Gastroesophageal sphincter (tissue), 4 donors: Measurements from ENCODE around the gene VSTM2B. TPM values are rescaled to one million over a fixed set of nuclear protein-coding genes. Genes with fewer than 3 reads are reported as not detected.

Experiments
- ATAC-seq: fragments of 150-250 bp; one replicate; pipeline ENCODE4 v1.9.1; 2016; ENCODE audit warnings: mild to moderate bottlenecking, moderate library complexity
- H3K27ac ChIP-seq, 4 donors: fragments of 200-600 bp; sonication (generic) in 3 of 4; 1 replicate in 3 of 4; 2 replicates in 1 of 4; pipeline ENCODE4 v1.5.1; 2016 to 2019
- H3K27me3 ChIP-seq: fragments of 200-600 bp; sonication (generic); one replicate; pipeline ENCODE4 v1.5.1; 2019
- H3K36me3 ChIP-seq, 2 donors: fragments of 200-600 bp; sonication (generic); one replicate each; pipeline ENCODE4 v1.5.1; 2019; ENCODE audit warnings: control low read depth in 1 of 2
- H3K4me1 ChIP-seq, 3 donors: fragments of 200-600 bp; sonication (generic); 1 replicate in 2 of 3; 2 replicates in 1 of 3; pipeline ENCODE4 v1.5.1; 2016 to 2019; ENCODE audit warnings: control low read depth in 2 of 3
- H3K4me3 ChIP-seq, 2 donors: fragments of 200-600 bp; sonication (generic); one replicate each; pipeline ENCODE4 v1.5.1; 2019; ENCODE audit warnings: mild to moderate bottlenecking in 1 of 2, moderate library complexity in 1 of 2
- H3K9me3 ChIP-seq, 3 donors: fragments of 200-600 bp; sonication (generic); one replicate each; pipeline ENCODE4 v1.5.1; 2017 to 2019; ENCODE audit warnings: control low read depth in 2 of 3
- CTCF ChIP-seq, 4 experiments: fragments of 200-600 bp in 2 of 4; fragments of 450-650 bp in 2 of 4; sonication (generic) in 1 of 4; IDR thresholded peaks; one replicate each; pipeline ENCODE4 v1.5.1; 2017 to 2019; ENCODE audit warnings: antibody characterized with exemption in 4 of 4, mild to moderate bottlenecking in 2 of 4, moderate library complexity in 2 of 4
- EP300 ChIP-seq: sonication (generic); formaldehyde crosslinking; IDR thresholded peaks from one replicate; pipeline ENCODE4 v1.6.1; 2017; ENCODE audit warnings: antibody characterized with exemption, mild to moderate bottlenecking
- POLR2A ChIP-seq, 2 donors: fragments of 450-650 bp; IDR thresholded peaks; one replicate each; pipeline ENCODE4 v1.6.1; 2017; ENCODE audit warnings: antibody characterized with exemption in 2 of 2, mild to moderate bottlenecking in 2 of 2, moderate library complexity in 1 of 2
- POLR2AphosphoS5 ChIP-seq: sonication (generic); formaldehyde crosslinking; IDR thresholded peaks from one replicate; pipeline ENCODE4 v1.6.1; 2017; ENCODE audit warnings: antibody characterized with exemption
- WGBS, 2 donors: methylation state at CpG; one replicate each; pipeline ENCODE4 v1.1.5; 2018; ENCODE audit warnings: low coverage in 1 of 2; 5-methylcytosine and 5-hydroxymethylcytosine counted together
- total RNA-seq, 4 donors: library from RNA; depleted of rRNA; stranded (reverse); fragments of >200 nt; gene quantifications; one replicate each; pipeline ENCODE4 v1.1.0, GENCODE V29; 2016

VSTM2B gene
- total RNA-seq, 4 donors from 2014 or later: 0.40 TPM; not detected in 3

GRCh38 chr19:29502581-29502850 lies 23.3 kb upstream of the VSTM2B start:
- 79 to 82% methylated on average over 3 of the region's 3 CpGs for WGBS, 2 donors
- no peak overlapping the region for H3K4me3 ChIP-seq
- H3K4me1 ChIP-seq: no peaks in the 10 kb centered on the region
- H3K36me3 ChIP-seq: no peaks in the 10 kb centered on the region
- TF ChIP-seq POLR2AphosphoS5 (no peak), CTCF (IDR thresholded peaks at IDR 0.05) (no peak), POLR2A (IDR thresholded peaks at IDR 0.05) (no peak), EP300 (no peak)
- no peaks in the 10 kb centered on the region for H3K9me3 ChIP-seq
- ATAC-seq: no peak
- no peak overlapping the region for H3K27ac ChIP-seq
- peaks cover 24% of the 10 kb centered on the region for H3K27me3 ChIP-seq

GRCh38 chr19:29503140-29503758 lies 22.5 kb upstream of the VSTM2B start:
- 61 to 66% methylated on average over 4 to 8 of the region's 12 CpGs for WGBS, 2 donors
- no peak for TF ChIP-seq CTCF (IDR thresholded peaks at IDR 0.05)
- TF ChIP-seq POLR2AphosphoS5: no peak
- no peak for TF ChIP-seq EP300
- no peak for TF ChIP-seq POLR2A (IDR thresholded peaks at IDR 0.05)
- Histone ChIP-seq H3K27me3 (peaks cover 31% of the 10 kb centered on the region), H3K27ac (no peak overlapping the region), H3K4me3 (no peak overlapping the region), H3K36me3 (no peaks in the 10 kb centered on the region), H3K9me3 (no peaks in the 10 kb centered on the region), H3K4me1 (no peaks in the 10 kb centered on the region)
- no peak for ATAC-seq

- Histone ChIP-seq H3K4me3 (no peak overlapping the region), H3K27ac (no peak overlapping the region), H3K36me3 (no peaks in the 10 kb centered on the region), H3K9me3 (no peaks in the 10 kb centered on the region), H3K4me1 (no peaks in the 10 kb centered on the region), H3K27me3 (peaks cover 36% of the 10 kb centered on the region)
- no peak for ATAC-seq
- TF ChIP-seq POLR2A (IDR thresholded peaks at IDR 0.05) (no peak), POLR2AphosphoS5 (no peak), EP300 (no peak), CTCF (IDR thresholded peaks at IDR 0.05) (no peak)
- 75% methylated on average over 4 of the region's 10 CpGs; no CpG with 5 or more reads in 1 of the 2 donors for WGBS, 2 donors
These were observed 22.0 kb upstream of the VSTM2B start for GRCh38 chr19:29503785-29504184.

GRCh38 chr19:29504454-29504853 lies 21.3 kb upstream of the VSTM2B start:
- no peak overlapping the region for H3K27ac ChIP-seq
- peaks cover 43% of the 10 kb centered on the region for H3K27me3 ChIP-seq
- 100% methylated on average over 2 of the region's 8 CpGs; no CpG with 5 or more reads in 1 of the 2 donors for WGBS, 2 donors
- H3K9me3 ChIP-seq: no peaks in the 10 kb centered on the region
- no peaks in the 10 kb centered on the region for H3K4me1 ChIP-seq
- no peak overlapping the region for H3K4me3 ChIP-seq
- H3K36me3 ChIP-seq: no peaks in the 10 kb centered on the region
- no peak for ATAC-seq
- no peak for TF ChIP-seq EP300
- TF ChIP-seq CTCF (IDR thresholded peaks at IDR 0.05): no peak
- TF ChIP-seq POLR2AphosphoS5: no peak
- TF ChIP-seq POLR2A (IDR thresholded peaks at IDR 0.05): no peak

GRCh38 chr19:29505097-29505824 lies 20.5 kb upstream of the VSTM2B start:
- Histone ChIP-seq H3K4me1 (no peaks in the 10 kb centered on the region), H3K36me3 (no peaks in the 10 kb centered on the region), H3K9me3 (no peaks in the 10 kb centered on the region), H3K4me3 (no peak overlapping the region), H3K27me3 (peaks cover 47% of the 10 kb centered on the region), H3K27ac (no peak overlapping the region)
- ATAC-seq: peak; percentile 23
- TF ChIP-seq POLR2A (IDR thresholded peaks at IDR 0.05): no peak
- no peak for TF ChIP-seq POLR2AphosphoS5
- no peak for TF ChIP-seq EP300
- no peak for TF ChIP-seq CTCF (IDR thresholded peaks at IDR 0.05)
- 100% methylated on average over 1 to 2 of the region's 13 CpGs for WGBS, 2 donors
